SHP77 treated with DMSO at 0.1 percent for 48 hours (cell line): Measurements from ENCODE around the gene NFASC.

Source experiments
- DNase-seq: peaks from one replicate; lab custom pipeline; 2025; lab: John Stamatoyannopoulos, UW

Gene NFASC

GRCh38 chr1:205062895-205063294 lies 192.2 kb downstream of the NFASC start:
- no peak for DNase-seq

GRCh38 chr1:205064301-205064700 lies 193.6 kb downstream of the NFASC start:
- no peak for DNase-seq

- DNase-seq: no peak
These were observed 194.2 kb downstream of the NFASC start for GRCh38 chr1:205064741-205065316.

- DNase-seq: no peak
These were observed 195.0 kb downstream of the NFASC start for GRCh38 chr1:205065666-205066065.

- no peak for DNase-seq
These were observed 195.6 kb downstream of the NFASC start for GRCh38 chr1:205066141-205066818.

GRCh38 chr1:205067031-205067430 lies 196.4 kb downstream of the NFASC start:
- DNase-seq: no peak

- no peak for DNase-seq
These were observed 197.3 kb downstream of the NFASC start for GRCh38 chr1:205068001-205068400.

- DNase-seq: no peak
These were observed 197.9 kb downstream of the NFASC start for GRCh38 chr1:205068457-205069040.

- DNase-seq: no peak
These were observed 198.9 kb downstream of the NFASC start for GRCh38 chr1:205069371-205070125.

- no peak for DNase-seq
These were observed 200.4 kb downstream of the NFASC start for GRCh38 chr1:205071028-205071409.

GRCh38 chr1:205071801-205072200 lies 201.1 kb downstream of the NFASC start:
- DNase-seq: no peak

GRCh38 chr1:205072286-205072685 lies 201.6 kb downstream of the NFASC start:
- no peak for DNase-seq
